ENCODE data around the gene MAST4.

GRCh38 chr5:66694036-66694435 is 97.8 kb downstream of the MAST4 start:
- TF ChIP-seq CTCF (IDR thresholded peaks at IDR 0.05) = no peak
- no peak for TF ChIP-seq POLR2A (IDR thresholded peaks at IDR 0.05)

Measured in uterus (tissue), 2 donors.